WTC11 (cell line): ENCODE measurements around the gene ZFHX3. TPM values are rescaled to one million over a fixed set of nuclear protein-coding genes. Genes with fewer than 3 reads are reported as not detected.
A peak's percentile ranks its signal among the peaks of the same experiment; 100 is the strongest.

Experiments
- ATAC-seq: fragments of 200-7000 bp; cut with Tn5 transposase; 2 replicates; pipeline ENCODE4 v1.10.0; 2021; ENCODE audit warnings: mild to moderate bottlenecking, moderate library complexity
- CTCF ChIA-PET: fragments of 300-600 bp; sonication (Branson Sonifier 250); formaldehyde crosslinking; loops from one replicate; lab custom pipeline; 2021; ENCODE audit warnings: antibody characterized with exemption; lab: Charles Lee
- POLR2A ChIA-PET: fragments of 350-600 bp; sonication (Branson Sonifier 250); formaldehyde crosslinking; loops from one replicate; lab custom pipeline; 2021; ENCODE audit warnings: antibody characterized with exemption; lab: Charles Lee
- DNase-seq: peaks from one replicate; pipeline ENCODE4 v3.0.0; 2021; ENCODE audit warnings: low spot score
- H3K27ac Mint-ChIP-seq: 2 replicates; pipeline ENCODE4 v1.8.0; 2021; ENCODE audit warnings: mixed read lengths
- H3K27me3 Mint-ChIP-seq: 2 replicates; pipeline ENCODE4 v1.8.0; 2021; ENCODE audit warnings: low read depth, mild to moderate bottlenecking, moderate library complexity, mixed read lengths
- H3K36me3 Mint-ChIP-seq: 2 replicates; pipeline ENCODE4 v1.8.0; 2021; ENCODE audit warnings: mixed read lengths
- H3K4me1 Mint-ChIP-seq: 2 replicates; pipeline ENCODE4 v1.8.0; 2022; ENCODE audit warnings: mixed read lengths
- H3K4me3 Mint-ChIP-seq: 2 replicates; pipeline ENCODE4 v1.8.0; 2021; ENCODE audit warnings: mild to moderate bottlenecking, moderate library complexity, mixed read lengths
- H3K9me3 Mint-ChIP-seq: 2 replicates; pipeline ENCODE4 v1.8.0; 2021; ENCODE audit warnings: mixed read lengths
- CREB1 ChIP-seq: sonication (generic); formaldehyde crosslinking; IDR thresholded peaks from 2 replicates; pipeline ENCODE4 v1.8.0; 2023; ENCODE audit warnings: mild to moderate bottlenecking, missing genetic modification reagents
- ELF4 ChIP-seq: sonication (generic); formaldehyde crosslinking; IDR thresholded peaks from 2 replicates; pipeline ENCODE4 v1.8.1; 2022; ENCODE audit warnings: low read depth, mild to moderate bottlenecking, moderate library complexity, missing genetic modification reagents
- GABPB1 ChIP-seq: sonication (generic); formaldehyde crosslinking; IDR thresholded peaks from 2 replicates; pipeline ENCODE4 v1.8.1; 2023; ENCODE audit warnings: mild to moderate bottlenecking, missing genetic modification reagents
- GTF2I ChIP-seq: fragments of 250-450 bp; sonication (Bioruptor Pico); conservative IDR thresholded peaks from 2 replicates; pipeline ENCODE4 v1.4.0; 2021; ENCODE audit warnings: mild to moderate bottlenecking
- JAZF1 ChIP-seq: fragments of 250-450 bp; sonication (Bioruptor Pico); IDR thresholded peaks from 2 replicates; pipeline ENCODE4 v1.9.0; 2021; ENCODE audit warnings: moderate library complexity, mild to moderate bottlenecking, inconsistent platforms
- NFATC4 ChIP-seq: fragments of 250-450 bp; sonication (Bioruptor Pico); IDR thresholded peaks from 2 replicates; pipeline ENCODE4 v1.9.0; 2021; ENCODE audit warnings: mild to moderate bottlenecking
- NR2C2 ChIP-seq: sonication (generic); formaldehyde crosslinking; IDR thresholded peaks from 2 replicates; pipeline ENCODE4 v1.8.0; 2022; ENCODE audit warnings: mild to moderate bottlenecking, missing genetic modification reagents
- PRRX2 ChIP-seq: fragments of 250-450 bp; sonication (Bioruptor Pico); IDR thresholded peaks from 2 replicates; pipeline ENCODE4 v1.8.0; 2021; ENCODE audit warnings: mild to moderate bottlenecking
- SMAD4 ChIP-seq: sonication (generic); formaldehyde crosslinking; IDR thresholded peaks from 2 replicates; pipeline ENCODE4 v1.8.0; 2022; ENCODE audit warnings: mild to moderate bottlenecking, missing genetic modification reagents
- SOX15 ChIP-seq: fragments of 250-450 bp; sonication (Bioruptor Pico); IDR thresholded peaks from 2 replicates; pipeline ENCODE4 v1.9.0; 2021; ENCODE audit warnings: mild to moderate bottlenecking
- ZNF138 ChIP-seq: sonication (generic); formaldehyde crosslinking; conservative IDR thresholded peaks from 2 replicates; pipeline ENCODE4 v1.8.1; 2022; ENCODE audit warnings: mild to moderate bottlenecking, moderate library complexity, missing genetic modification reagents
- ZNF232 ChIP-seq: sonication (generic); formaldehyde crosslinking; IDR thresholded peaks from 2 replicates; pipeline ENCODE4 v1.8.0; 2022; ENCODE audit warnings: mild to moderate bottlenecking, missing genetic modification reagents
- ZNF317 ChIP-seq: sonication (generic); formaldehyde crosslinking; IDR thresholded peaks from 2 replicates; pipeline ENCODE4 v1.8.1; 2023; ENCODE audit warnings: low read depth, mild to moderate bottlenecking, moderate library complexity, missing genetic modification reagents, borderline replicate concordance
- total RNA-seq: library from RNA; stranded (reverse); gene quantifications from 3 replicates; pipeline ENCODE4 v1.2.3, GENCODE V29; 2021
- TF ChIP-seq, protein P1 (sequence below): sonication (generic); formaldehyde crosslinking; IDR thresholded peaks from 2 replicates; pipeline ENCODE4 v1.8.0; 2022; ENCODE audit warnings: mild to moderate bottlenecking, missing genetic modification reagents
- TF ChIP-seq, protein P2 (sequence below): sonication (generic); formaldehyde crosslinking; conservative IDR thresholded peaks from 2 replicates; pipeline ENCODE4 v1.8.1; 2022; ENCODE audit warnings: mild to moderate bottlenecking, missing genetic modification reagents
- TF ChIP-seq, protein P3 (sequence below): sonication (generic); formaldehyde crosslinking; IDR thresholded peaks from 2 replicates; pipeline ENCODE4 v1.8.0; 2022; ENCODE audit warnings: mild to moderate bottlenecking, missing genetic modification reagents
- TF ChIP-seq, protein P4 (sequence below): sonication (generic); formaldehyde crosslinking; IDR thresholded peaks from 2 replicates; pipeline ENCODE4 v1.8.0; 2023; ENCODE audit warnings: missing genetic modification reagents
- TF ChIP-seq, protein P5 (sequence below): fragments of 250-450 bp; sonication (Bioruptor Pico); IDR thresholded peaks from 2 replicates; pipeline ENCODE4 v2.1.2; 2022; ENCODE audit warnings: mild to moderate bottlenecking, moderate library complexity
- TF ChIP-seq, protein P6 (sequence below): fragments of 250-450 bp; sonication (Bioruptor Pico); IDR thresholded peaks from 2 replicates; pipeline ENCODE4 v1.9.0; 2021; ENCODE audit warnings: mild to moderate bottlenecking, borderline replicate concordance

Gene ZFHX3
- total RNA-seq, 1 experiment from 2014 or later = 5.7 TPM

DNA sequence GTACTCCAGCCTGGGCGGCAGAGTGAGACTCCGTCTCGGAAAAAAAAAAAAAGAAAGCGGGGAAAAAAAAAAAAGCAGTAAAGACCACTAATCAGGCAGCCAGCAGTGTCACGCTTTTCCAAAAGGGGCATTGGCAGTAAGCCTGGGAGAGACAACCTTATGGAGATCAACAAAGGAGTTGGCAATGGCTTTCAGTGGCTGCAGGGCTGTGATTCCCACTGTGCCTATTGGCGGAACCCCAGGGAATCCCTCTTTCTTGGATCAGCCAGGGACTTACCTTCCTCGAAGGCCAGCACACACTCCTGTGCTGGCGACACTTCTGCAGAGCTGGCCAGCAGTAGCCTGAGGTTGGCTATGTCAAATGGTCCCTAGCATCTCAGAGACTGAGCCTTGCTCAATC, 43.2 kb upstream of the ZFHX3 start:
- peak; percentile 52 for ATAC-seq
- no peaks in the 10 kb centered on the region for H3K4me1 Mint-ChIP-seq
- DNase-seq = no peak

DNA sequence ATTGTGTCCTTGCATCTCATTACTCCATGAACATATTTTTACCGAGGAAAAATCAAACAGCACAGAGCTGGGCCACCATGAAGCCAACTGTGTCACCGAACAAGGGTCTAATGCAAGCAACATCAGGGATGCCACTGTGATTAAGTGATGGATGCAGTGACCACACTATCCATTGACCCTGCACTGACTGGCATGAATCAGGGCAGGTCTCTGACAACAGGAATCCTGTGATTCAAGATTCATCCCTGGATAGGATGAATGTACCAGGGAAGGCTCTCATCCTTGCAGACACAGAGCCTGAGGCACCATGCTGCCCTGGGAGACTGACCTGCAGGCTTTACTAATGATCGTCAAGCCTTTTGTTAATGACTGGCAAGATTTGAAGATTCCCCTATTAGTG, 41.5 kb upstream of the ZFHX3 start:
- TF ChIP-seq, protein P1, sequence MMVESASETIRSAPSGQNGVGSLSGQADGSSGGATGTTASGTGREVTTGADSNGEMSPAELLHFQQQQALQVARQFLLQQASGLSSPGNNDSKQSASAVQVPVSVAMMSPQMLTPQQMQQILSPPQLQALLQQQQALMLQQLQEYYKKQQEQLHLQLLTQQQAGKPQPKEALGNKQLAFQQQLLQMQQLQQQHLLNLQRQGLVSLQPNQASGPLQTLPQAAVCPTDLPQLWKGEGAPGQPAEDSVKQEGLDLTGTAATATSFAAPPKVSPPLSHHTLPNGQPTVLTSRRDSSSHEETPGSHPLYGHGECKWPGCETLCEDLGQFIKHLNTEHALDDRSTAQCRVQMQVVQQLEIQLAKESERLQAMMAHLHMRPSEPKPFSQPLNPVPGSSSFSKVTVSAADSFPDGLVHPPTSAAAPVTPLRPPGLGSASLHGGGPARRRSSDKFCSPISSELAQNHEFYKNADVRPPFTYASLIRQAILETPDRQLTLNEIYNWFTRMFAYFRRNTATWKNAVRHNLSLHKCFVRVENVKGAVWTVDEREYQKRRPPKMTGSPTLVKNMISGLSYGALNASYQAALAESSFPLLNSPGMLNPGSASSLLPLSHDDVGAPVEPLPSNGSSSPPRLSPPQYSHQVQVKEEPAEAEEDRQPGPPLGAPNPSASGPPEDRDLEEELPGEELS = no peak
- TF ChIP-seq ZNF138 (CRISPR knock-in tag) = no peak
- TF ChIP-seq, protein P2, sequence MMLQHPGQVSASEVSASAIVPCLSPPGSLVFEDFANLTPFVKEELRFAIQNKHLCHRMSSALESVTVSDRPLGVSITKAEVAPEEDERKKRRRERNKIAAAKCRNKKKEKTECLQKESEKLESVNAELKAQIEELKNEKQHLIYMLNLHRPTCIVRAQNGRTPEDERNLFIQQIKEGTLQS (CRISPR knock-in tag) = no peak
- TF ChIP-seq NFATC4 (CRISPR knock-in tag) = no peak
- no peak for TF ChIP-seq ZNF317 (CRISPR knock-in tag)
- no peak for TF ChIP-seq GABPB1 (CRISPR knock-in tag)
- no peak for TF ChIP-seq CREB1 (CRISPR knock-in tag)
- TF ChIP-seq, protein P3, sequence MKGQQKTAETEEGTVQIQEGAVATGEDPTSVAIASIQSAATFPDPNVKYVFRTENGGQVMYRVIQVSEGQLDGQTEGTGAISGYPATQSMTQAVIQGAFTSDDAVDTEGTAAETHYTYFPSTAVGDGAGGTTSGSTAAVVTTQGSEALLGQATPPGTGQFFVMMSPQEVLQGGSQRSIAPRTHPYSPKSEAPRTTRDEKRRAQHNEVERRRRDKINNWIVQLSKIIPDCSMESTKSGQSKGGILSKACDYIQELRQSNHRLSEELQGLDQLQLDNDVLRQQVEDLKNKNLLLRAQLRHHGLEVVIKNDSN = no peak
- no peak for ATAC-seq
- H3K4me3 Mint-ChIP-seq = no peak overlapping the region
- CTCF ChIA-PET = no interaction called here
- peaks cover 5% of the 10 kb centered on the region for H3K9me3 Mint-ChIP-seq
- H3K27ac Mint-ChIP-seq = no peak overlapping the region
- H3K4me1 Mint-ChIP-seq = no peaks in the 10 kb centered on the region
- no peaks in the 10 kb centered on the region for H3K36me3 Mint-ChIP-seq
- DNase-seq = no peak
- H3K27me3 Mint-ChIP-seq = no peaks in the 10 kb centered on the region
- POLR2A ChIA-PET = no interaction called here

More for the DNA sequence above, 43.2 kb upstream of the ZFHX3 start:
- Mint-ChIP-seq H3K9me3 (no peaks in the 10 kb centered on the region), H3K27ac (no peak overlapping the region), H3K27me3 (no peaks in the 10 kb centered on the region), H3K4me3 (no peak overlapping the region), H3K36me3 (no peaks in the 10 kb centered on the region)
- CTCF ChIA-PET = interaction anchor here (0.7 kb wide), 1 partner anchor 255 kb away, joined by 3 read pairs; no protein-coding TSS in a partner anchor
- TF ChIP-seq, protein P4, sequence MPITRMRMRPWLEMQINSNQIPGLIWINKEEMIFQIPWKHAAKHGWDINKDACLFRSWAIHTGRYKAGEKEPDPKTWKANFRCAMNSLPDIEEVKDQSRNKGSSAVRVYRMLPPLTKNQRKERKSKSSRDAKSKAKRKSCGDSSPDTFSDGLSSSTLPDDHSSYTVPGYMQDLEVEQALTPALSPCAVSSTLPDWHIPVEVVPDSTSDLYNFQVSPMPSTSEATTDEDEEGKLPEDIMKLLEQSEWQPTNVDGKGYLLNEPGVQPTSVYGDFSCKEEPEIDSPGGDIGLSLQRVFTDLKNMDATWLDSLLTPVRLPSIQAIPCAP (CRISPR knock-in tag) = no peak
- no peak for TF ChIP-seq GTF2I
- TF ChIP-seq SOX15 (CRISPR knock-in tag) = no peak
- no peak for TF ChIP-seq PRRX2 (CRISPR knock-in tag)
- TF ChIP-seq, protein P5, sequence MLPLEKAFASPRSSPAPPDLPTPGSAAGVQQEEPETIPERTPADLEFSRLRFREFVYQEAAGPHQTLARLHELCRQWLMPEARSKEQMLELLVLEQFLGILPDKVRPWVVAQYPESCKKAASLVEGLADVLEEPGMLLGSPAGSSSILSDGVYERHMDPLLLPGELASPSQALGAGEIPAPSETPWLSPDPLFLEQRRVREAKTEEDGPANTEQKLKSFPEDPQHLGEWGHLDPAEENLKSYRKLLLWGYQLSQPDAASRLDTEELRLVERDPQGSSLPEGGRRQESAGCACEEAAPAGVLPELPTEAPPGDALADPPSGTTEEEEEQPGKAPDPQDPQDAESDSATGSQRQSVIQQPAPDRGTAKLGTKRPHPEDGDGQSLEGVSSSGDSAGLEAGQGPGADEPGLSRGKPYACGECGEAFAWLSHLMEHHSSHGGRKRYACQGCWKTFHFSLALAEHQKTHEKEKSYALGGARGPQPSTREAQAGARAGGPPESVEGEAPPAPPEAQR (CRISPR knock-in tag) = no peak
- TF ChIP-seq SMAD4 = no peak
- no peak for TF ChIP-seq ELF4 (CRISPR knock-in tag)
- POLR2A ChIA-PET = no interaction called here

DNA sequence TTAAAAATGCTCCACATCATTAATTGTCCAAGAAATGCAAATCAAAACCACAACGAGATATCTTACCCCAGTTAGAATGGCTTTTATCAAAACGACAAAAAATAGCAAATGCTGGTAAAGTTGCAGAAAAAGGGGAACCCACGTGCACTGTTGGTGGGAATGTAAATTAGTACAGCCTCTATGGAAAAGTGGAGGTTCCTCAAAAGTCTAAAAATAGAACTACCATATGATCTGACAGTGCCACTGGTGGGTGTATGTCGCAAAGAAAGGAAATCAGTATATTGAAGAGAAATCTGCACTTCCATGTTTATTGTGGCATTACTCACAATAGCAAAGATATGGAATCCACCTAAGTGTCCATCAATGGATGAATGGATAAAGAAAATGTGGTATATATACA, 38.2 kb upstream of the ZFHX3 start:
- POLR2A ChIA-PET = no interaction called here

DNA sequence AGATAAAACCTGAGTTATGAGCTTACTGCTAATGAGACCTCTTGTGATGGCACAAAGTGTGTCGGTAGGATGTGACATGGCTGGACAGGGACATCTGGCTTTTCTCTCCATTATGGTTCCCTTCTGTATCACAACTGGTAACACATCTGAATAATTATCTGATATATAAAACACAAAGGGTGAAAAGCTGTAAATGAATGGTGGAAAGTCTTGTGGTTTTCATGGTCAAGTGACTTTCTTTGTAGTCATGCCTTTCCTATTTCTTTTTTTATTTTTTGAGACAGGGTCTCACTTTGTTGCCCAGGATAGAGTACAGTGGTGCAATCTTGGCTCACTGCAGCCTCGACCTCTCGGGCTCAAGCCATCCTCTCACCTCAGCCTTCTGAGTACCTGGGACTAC, 35.3 kb upstream of the ZFHX3 start:
- CTCF ChIA-PET = no interaction called here
- H3K4me1 Mint-ChIP-seq = no peaks in the 10 kb centered on the region
- H3K9me3 Mint-ChIP-seq = peaks cover 5% of the 10 kb centered on the region
- no peak for TF ChIP-seq NR2C2 (CRISPR knock-in tag)
- TF ChIP-seq, protein P1 = no peak
- TF ChIP-seq, protein P6, sequence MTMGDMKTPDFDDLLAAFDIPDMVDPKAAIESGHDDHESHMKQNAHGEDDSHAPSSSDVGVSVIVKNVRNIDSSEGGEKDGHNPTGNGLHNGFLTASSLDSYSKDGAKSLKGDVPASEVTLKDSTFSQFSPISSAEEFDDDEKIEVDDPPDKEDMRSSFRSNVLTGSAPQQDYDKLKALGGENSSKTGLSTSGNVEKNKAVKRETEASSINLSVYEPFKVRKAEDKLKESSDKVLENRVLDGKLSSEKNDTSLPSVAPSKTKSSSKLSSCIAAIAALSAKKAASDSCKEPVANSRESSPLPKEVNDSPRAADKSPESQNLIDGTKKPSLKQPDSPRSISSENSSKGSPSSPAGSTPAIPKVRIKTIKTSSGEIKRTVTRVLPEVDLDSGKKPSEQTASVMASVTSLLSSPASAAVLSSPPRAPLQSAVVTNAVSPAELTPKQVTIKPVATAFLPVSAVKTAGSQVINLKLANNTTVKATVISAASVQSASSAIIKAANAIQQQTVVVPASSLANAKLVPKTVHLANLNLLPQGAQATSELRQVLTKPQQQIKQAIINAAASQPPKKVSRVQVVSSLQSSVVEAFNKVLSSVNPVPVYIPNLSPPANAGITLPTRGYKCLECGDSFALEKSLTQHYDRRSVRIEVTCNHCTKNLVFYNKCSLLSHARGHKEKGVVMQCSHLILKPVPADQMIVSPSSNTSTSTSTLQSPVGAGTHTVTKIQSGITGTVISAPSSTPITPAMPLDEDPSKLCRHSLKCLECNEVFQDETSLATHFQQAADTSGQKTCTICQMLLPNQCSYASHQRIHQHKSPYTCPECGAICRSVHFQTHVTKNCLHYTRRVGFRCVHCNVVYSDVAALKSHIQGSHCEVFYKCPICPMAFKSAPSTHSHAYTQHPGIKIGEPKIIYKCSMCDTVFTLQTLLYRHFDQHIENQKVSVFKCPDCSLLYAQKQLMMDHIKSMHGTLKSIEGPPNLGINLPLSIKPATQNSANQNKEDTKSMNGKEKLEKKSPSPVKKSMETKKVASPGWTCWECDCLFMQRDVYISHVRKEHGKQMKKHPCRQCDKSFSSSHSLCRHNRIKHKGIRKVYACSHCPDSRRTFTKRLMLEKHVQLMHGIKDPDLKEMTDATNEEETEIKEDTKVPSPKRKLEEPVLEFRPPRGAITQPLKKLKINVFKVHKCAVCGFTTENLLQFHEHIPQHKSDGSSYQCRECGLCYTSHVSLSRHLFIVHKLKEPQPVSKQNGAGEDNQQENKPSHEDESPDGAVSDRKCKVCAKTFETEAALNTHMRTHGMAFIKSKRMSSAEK (CRISPR knock-in tag) = no peak
- TF ChIP-seq JAZF1 (CRISPR knock-in tag) = no peak

More for the DNA sequence above, 38.2 kb upstream of the ZFHX3 start:
- no peaks in the 10 kb centered on the region for H3K27me3 Mint-ChIP-seq
- no peak overlapping the region for H3K27ac Mint-ChIP-seq
- CTCF ChIA-PET = no interaction called here
- no peaks in the 10 kb centered on the region for H3K36me3 Mint-ChIP-seq
- peaks cover 5% of the 10 kb centered on the region for H3K9me3 Mint-ChIP-seq
- ATAC-seq = no peak
- DNase-seq = no peak
- H3K4me3 Mint-ChIP-seq = no peak overlapping the region
- no peaks in the 10 kb centered on the region for H3K4me1 Mint-ChIP-seq
- no peak for TF ChIP-seq ZNF232 (CRISPR knock-in tag)
- TF ChIP-seq, all 79 proteins: peak for 0

More for the DNA sequence above, 35.3 kb upstream of the ZFHX3 start:
- Mint-ChIP-seq H3K36me3 (no peaks in the 10 kb centered on the region), H3K27ac (no peak overlapping the region), H3K4me3 (no peak overlapping the region), H3K27me3 (peaks cover 6% of the 10 kb centered on the region; the same call in 1 of the 2 replicates)
- DNase-seq (no peak), ATAC-seq (no peak)
- POLR2A ChIA-PET = interaction anchor here (0.6 kb wide), 1 partner anchor 127 kb away, joined by 3 read pairs; no protein-coding TSS in a partner anchor
